Brain pericyte (primary cell): ENCODE data around the gene APOL2.
"Not testable (repeated sequence)": the region's sequence is repeated elsewhere in the genome, so short reads cannot be mapped to it uniquely, and the experiment has no call there.

ENCODE experiments used
- DNase-seq: peaks from one replicate; pipeline ENCODE4 v3.0.0-alpha.2; 2012; ENCODE audit warnings: low read depth, low spot score

The APOL2 gene

DNA sequence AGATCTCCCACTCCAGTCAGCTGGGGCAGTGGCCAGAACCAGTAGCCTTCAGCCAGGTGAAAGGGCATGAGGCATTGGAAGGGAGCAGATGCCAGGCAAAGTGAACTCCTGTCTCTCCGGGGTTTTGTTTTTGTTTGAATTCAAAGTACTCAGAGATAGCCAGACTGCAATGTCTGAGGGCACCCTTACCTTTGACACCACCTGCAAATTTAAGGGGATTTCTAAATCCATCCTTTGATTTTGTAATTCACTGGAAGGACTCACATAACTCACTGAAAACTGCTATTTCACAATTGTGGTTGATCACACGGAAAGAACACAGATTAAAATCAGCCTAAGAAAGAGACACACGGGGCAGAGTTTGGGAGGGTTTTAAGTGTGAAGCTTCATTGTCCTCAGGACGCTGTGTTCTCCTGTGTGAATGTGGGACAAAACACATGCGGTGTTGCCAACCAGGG lies 23.9 kb upstream of the APOL2 start:
- not testable (repeated sequence) for DNase-seq

DNA sequence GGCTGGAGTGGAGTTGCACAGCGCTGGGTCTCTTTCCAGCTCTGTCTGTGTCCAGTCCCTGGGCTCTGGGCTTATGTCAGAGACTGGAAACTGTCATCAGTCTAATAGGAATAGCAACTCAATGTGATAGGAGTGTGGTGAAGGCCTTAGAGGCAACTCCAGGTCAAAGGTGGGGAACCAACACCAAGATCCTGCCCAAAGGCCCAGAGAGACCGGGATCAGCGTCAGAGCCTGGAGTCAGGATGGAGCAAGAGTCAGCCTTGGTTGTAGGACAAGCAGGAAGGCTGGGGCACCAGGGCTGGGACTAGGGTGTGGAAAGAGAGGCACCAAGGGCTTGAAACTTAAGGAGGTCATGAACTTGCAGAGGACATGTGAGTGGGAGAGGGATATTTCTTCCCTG lies 23.0 kb upstream of the APOL2 start:
- not testable (repeated sequence) for DNase-seq

DNA sequence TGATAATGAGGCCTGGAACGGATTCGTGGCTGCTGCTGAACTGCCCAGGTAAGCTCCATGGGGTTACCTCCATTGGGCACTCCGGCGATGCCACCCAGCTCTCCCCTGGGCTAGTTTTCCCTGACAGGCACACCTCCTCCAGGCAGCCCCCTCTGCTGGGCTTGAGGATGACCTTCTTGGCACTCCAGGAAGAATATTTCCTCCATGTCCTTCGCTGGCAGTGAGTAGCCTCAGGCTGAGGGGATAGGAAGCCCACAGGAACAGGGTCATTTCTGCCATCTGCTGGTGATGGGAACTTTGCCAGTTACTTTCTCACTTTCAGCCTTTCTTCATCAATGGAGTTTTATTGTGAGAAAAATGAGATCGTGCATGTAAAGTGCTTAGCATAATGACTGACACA lies 22.3 kb upstream of the APOL2 start:
- not testable (repeated sequence) for DNase-seq

DNA sequence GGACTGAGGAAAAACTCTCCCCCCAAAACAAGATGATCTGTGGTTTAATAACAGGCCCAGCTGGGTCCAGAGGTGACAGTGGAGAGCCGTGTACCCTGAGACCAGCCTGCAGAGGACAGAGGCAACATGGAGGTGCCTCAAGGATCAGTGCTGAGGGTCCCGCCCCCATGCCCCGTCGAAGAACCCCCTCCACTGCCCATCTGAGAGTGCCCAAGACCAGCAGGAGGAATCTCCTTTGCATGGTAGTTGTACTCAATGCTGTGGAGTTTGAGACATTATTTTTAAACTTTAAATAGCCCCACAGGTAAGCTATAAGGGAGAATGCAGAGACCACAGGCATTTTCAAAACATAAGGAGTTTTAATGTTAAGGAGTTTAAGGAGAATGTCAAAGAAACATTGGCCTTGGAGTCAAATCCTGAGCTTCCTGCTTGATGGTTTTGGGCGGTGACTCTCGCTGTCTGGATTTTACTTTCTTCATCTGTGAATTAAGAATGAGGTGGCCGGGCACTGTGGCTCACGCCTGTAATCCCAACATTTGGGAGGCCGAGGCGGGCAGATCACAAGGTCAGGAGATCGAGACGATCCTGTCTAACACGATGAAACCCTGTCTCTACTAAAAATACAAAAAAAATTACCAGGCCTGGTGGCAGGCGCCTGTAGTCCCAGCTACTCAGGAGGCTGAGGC lies 20.4 kb upstream of the APOL2 start:
- DNase-seq, result no peak

DNA sequence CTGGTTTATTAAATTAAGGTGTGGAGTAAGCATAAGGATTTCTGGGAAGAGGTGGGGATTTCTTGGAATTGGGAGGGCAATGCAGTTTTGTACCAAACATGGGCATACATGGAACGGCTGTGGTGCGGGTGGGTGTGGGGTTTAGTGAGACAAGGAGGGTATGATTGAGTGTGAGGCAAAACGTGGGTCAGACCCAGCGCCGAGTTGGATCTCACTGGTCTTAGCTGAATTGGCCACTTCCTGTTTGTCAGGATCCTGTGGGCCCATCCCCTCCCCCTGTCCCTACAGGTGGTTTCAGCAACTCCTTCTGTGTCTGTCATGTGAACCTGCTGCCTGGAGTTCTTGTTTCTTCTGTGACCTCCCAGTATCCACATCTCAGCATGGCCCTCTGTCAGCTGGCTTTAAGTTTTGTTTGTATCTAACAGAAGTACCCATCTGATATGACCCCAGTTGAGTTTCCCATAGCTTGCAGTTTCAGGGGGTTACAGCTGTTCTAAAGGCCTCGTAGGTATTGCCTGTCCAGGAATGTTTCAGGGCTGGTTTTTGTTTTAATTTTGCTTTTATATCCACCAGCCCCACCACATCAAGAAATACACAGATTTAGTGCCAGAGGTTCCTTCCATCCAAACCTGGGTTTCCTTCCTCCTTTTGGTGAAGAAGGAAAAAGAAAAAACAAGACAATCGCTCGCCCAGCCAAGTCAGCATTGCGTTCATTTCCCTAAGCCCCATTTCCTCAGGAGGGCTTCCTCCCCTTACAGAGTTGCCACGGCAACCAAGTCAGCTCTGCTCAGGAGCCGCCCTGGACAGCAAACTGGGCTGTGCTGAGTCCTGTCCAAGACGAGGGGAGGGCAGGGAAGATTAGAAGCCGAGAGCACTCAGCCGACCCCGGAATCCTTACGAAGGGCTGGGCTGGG lies 19.6 kb upstream of the APOL2 start:
- no peak for DNase-seq

DNA sequence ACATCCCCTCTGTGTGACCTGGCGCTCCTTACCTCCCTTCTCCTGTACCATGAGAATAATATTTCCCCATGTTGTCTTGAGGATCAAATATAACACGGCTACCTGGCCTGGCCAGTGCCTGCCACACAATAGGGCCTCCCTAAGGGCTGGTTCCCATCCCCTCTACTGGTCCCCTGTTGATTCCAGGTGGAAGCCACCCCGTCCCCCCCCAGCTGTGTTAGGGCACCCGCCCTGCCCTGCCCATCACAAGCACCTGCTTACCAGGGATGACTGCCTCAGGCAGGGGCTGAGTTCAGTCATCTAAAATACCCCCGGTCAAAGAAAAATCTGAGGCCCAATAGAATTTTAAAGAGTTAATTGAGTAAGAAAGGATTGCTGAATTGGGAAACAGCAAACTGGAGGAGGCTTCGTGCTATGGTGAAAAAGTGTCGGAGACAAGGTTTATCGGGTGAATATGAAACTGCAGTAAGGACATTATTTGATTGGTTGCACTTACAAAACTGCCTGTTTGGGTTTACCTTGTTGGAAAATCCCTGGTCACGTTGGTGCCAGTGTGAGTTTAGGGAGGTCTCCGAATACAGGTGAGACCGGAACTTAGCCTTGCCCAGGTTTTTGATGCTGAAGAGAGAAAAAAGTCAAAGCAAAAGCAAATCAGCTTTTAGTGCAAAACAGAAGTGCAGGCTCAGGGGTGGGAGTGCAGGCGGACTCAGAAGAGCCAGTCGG lies 18.8 kb upstream of the APOL2 start:
- no peak for DNase-seq

DNA sequence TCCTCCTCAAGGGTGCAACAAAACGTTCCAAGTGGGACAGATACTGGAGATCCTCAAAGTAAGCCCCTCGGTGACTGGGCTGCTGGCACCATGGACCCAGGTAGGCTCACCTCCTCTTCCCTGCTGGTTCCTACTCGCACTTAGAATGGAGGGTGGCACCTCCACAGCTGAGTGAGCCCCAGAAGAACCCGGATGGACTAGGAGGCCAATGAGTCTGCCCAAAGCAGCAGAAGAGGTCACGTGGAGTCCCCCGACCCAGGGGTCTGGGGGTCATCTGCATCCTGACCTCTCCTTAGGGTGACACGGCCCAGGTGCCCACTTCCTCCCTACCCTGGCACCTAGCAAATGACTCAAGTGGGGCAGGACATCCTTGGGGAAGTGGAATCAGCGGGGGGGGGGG lies 18.0 kb upstream of the APOL2 start:
- DNase-seq, result no peak

DNA sequence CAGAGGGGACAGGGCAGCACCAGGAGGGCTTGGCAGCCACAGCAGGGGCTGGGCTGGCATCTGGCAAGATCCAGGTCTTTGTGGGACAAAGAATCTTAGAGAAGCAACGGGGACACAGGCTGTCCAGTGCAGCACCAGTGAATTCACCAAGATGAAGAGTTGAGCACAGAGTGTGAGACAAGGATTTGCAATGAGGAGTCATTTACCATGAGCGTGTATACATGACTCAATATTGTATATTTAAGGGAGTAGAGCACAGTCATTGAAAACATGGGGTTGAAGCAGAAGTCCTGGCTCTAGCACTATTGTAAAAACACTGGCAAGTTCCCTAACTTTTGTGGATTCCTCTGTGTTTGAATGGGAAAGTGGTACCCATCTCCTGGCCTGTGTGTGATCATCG lies 17.2 kb upstream of the APOL2 start:
- no peak for DNase-seq

DNA sequence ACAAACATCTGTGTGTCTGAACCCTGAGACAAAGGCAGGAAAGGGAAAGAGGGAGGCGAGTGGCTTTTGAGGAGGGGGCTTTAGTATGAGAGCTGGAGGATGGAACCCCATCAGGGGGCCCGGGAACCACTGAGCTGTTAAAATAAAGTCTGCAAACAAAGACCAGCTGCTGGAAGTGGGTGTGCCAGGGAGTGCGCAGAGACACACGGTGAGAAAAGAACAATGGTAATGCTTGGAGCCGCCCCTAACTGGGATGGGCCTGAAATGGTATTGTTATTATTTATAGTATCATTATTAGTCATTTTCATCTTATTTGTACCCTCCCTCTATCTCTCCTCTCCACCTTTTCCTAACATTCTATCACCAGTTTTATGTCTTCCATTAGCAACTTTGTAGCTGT lies 16.2 kb upstream of the APOL2 start:
- not testable (repeated sequence) for DNase-seq

DNA sequence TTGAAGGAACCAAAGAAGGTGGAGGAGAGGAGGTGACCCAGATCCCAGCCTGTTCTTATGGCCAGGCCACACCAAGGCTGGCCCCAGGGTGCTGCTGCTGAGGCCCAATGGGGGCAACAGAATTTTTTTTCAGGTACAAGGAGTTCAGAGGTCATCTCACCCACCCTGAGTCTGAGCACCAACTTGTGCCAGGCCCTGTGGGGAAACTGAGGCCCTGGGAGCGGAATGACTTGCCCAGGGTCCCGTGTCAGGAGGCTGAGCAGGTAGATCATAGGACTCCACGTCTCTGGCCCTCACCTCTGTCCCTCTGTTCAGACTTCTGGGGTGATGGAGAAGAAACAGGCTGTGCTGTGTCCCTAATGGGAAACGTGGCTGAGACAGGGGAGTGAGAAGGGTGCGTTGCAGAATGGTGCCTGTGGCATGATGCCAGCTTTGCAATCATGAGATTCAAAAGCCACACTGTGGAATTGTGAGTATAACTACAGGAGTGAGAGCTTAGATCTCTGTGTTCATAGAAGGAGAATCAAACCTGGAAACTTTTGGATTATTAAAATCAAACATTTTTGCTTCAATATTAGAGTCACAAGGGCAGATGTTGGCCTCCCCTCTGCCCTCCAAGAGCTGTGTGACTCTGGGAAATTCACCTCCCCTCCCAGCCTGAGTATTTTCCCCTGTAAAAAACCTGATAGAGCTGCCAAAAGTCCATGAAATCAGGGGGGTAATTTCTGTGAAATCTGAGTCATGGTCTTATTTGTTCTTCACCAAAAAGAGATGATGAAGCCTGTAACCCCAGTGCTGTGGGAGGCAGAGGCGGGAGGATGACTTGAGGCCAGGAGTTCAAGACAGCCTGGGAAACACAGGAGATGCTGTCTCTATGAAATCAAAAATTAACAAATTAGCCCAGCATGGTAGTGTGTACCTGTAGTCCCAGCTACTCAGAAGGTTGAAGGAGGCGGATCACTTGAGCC lies 14.5 kb upstream of the APOL2 start:
- no peak for DNase-seq

DNA sequence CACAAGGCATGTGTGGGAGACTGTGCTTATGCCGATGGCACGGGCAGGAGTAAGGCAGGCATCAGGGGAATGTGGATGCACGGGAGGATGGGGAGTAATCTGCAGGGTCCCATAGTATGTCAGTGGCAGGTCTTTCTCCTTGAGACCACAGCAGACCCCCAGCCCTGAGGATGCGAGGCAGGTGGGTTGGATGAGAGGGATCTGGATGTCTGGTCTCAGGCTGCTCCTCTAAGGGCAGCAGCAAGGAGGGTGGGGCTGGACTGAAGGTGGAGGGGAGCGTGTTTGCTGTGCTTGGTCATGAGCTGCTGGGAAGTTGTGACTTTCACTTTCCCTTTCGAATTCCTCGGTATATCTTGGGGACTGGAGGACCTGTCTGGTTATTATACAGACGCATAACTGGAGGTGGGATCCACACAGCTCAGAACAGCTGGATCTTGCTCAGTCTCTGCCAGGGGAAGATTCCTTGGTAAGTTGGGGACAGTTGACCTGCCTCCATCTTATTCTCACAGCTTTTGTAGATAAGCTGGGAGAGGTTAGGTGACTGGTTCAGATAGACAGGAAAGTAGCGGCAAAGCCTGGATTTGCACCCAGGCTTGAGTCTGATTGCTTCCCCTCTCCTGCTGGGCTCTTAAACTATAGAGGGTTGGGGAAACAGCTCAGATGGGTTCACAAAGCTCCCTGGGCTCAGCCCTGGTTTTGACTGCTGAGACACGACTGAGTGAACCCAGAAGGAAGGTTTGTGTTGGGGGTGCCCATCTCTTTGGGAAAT lies 13.6 kb upstream of the APOL2 start, which contains the start of gene APOL1:
Gene APOL1 (plus strand): TSS at position 380 of the 769 bp plus-strand sequence. CDS start 1,823 bp downstream, outside the sequence.
- DNase-seq, result no peak

DNA sequence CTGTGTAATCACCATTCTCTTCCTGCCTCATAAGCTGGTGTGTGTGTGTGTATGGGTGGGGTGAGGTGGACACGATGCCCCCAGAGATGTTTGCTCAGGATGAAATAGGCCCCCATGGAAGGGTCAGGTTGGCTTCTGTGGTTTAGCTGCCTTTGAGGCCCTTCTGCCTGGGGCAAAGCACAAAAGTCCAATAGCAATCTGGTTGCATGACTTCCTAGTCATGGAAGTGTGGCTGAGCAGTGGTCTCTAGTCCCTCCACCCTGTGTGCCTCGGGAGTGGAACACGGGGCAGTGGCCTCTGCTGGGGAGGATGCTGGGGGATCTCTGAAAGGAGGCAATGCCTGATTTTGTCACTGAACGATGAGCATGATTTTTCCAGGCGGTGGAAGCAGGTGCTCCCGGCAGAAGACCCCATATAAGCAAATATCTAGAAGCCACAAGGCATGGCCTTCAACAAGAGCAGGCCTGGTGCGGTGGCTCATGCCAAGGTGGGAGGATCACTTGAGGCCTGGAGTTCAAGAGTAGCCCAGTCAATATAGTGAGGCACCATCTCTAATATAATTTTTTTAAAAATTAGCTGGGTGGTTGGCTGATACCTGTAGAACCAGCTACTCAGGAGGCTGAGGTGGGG lies 12.8 kb upstream of the APOL2 start:
- not testable (repeated sequence) for DNase-seq

DNA sequence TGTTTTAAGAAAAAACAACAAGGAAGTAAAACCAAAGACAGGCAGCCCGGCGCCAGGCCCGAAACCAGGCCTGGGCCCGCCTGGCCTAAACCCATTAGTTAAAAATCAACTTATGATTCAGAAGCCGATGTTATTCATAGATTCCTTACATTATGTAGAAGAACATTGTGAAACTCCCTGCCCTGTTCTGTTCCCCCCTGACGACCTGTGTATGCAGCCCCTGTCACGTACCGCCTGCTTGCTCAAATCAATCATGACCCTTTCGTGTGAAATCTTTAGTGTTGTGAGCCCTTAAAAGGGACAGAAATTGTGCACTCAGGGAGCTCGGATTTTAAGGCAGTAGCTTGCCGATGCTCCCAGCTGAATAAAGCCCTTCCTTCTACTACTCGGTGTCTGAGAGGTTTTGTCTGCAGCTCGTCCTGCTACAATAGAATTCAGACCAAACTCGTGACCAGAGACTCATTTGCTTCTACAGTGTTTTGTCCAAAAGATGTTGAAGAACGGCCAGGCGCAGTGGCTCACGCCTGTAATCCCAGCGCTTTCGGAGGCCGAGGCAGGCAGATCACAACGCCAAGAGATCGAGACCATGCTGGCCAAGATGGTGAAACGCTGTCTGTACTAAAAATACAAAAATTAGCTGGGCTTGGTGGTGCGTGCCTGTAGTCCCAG lies 11.1 kb upstream of the APOL2 start:
- DNase-seq, result not testable (repeated sequence)

DNA sequence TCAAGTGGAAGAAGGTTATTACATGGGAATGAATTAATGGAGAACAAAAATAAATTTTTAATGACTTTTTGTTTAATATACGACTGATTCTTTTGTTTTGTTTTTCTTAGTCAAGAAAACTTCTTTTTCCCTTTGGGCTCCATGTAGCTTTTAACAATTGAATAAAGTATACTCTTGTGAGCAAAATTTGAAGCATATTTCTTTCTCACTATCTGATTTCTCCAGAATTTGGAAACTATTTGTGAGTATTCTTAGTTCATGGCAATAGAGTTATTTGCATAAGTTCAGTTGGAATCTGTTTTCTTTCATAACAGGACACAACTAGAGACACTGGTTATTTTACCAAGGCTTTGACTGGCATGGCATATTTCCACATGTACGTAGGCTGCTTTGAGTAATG lies 9.8 kb upstream of the APOL2 start:
- DNase-seq, result no peak

DNA sequence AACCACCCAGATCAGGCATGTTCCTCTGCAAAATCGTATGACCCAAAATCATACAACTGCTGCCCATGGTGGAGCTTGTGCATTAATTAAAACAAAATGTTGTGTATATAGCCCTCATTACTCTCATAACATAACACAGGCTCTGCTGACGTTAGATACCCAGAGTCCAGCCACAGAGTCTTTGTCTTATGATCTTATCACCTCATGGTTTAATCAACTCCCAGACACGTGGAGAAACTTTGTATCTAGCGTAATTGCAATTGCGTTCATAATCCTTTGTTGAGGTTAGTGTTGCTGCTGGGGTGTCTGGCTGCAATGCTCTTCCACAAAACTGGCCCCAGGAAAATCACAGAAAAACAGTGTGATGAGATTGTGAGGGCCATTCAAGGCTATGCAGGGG lies 8.6 kb upstream of the APOL2 start:
- no peak for DNase-seq

DNA sequence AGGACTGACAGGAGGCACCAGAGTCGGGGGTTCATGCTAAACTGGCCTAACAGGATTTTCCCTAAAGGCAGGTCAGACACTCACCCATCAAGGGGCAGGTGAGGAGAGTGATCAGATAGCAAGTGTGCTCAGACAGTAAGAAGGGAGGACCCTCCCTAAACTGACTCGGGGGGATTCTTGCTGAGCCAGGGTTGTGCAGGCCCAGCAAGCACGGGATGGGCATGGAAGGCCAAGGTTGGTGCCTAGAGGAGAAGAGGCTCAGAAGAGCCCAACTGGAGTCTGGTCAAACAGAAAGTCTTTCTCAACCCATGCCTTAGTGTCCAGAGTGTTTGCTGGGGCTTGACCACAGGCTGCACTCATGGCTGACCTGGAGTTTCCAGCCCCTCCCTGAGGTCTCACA lies 7.4 kb upstream of the APOL2 start:
- DNase-seq, result no peak

DNA sequence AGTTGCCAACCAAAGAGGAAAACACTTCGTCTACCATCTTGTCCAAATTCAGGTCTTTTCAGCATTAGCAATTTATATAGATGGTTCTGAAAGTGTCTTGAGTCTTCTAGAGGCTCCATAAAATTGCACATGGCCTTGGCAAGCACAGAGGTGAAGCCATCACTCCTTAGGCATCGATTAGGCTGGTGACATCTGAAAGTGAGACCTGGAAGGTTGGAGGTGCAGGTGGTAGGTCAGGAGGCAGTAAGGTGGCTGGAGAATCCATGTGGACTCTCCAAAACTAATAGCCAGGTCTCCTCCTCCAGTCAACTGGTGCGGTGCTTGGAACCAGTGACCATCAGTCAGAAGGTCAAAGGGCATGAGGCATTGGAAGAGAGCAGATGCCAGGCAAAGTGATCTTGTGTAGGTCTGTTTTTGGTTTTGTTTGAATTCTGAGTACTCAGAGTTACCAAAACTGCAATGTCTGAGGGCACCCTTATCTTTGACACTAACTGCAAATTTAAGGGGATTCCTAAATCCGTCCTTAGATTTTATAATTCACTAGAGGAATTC lies 6.6 kb upstream of the APOL2 start:
- no peak for DNase-seq

DNA sequence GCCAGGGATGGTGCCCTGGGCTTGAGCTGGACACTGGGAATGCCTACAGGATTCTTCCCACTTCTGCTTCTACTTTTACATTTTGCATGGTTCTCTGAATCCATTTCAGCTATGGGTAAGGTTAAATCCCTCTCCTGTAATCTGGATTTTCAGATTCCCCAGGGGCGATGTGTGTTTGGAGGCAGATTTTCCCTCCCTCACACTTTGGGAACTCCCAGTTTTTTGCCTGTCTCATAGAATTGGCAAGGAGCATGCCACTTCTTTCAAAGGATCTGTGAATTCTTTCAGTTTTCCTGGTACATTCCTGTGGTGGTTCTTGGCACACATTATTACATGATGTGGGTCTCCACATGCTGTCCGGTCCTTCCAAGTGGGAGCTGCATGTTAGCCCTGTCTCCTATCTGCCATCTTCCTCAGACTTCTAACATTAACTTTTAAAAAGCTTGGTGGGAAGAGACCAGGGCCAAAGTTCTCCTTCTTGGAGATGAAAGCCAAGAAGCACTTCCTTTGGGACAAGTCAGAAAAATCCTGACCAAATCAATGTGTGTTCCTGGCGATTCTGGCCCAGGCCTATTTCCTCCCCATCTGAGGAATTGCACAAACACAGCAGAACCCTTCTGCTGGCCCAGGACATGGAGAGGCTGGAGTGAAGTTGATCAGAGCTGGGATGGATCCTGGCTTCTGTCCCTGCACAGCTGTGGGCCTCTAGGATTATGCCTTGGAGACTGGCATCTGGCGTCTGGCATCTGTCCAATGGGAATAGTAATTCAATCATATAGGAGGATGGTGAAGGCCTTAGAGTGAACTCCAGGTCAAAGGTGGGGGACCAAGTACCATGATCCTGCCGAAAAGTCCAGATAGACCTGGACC lies 5.4 kb upstream of the APOL2 start:
- DNase-seq, result no peak
